ENCODE measurements around the gene CASP5.
"Not testable (repeated sequence)": the region's sequence is repeated elsewhere in the genome, so short reads cannot be mapped to it uniquely, and the experiment has no call there.

Gene CASP5

GRCh38 chr11:105023003-105023402, at the start of gene CASP5:
Gene CASP5, minus strand, starts transcription at chr11:105023168. Its CDS starts 32 bp downstream, at chr11:105023136.
- Histone ChIP-seq H3K9ac (ENCODE audit: insufficient read length, low read depth) (no peak within 1 kb of the TSS), H3K9me3 (ENCODE audit: insufficient read depth, low read length) (no peaks in the 10 kb centered on the region), H3K4me3 (ENCODE audit: insufficient read length, low read depth) (no peak within 1 kb of the TSS), H3K4me1 (ENCODE audit: insufficient read depth, insufficient read length) (no peaks in the 10 kb centered on the region), H3K27me3 (ENCODE audit: insufficient read depth, insufficient read length) (no peaks in the 10 kb centered on the region), H3K36me3 (ENCODE audit: insufficient read depth, insufficient read length, low read length) (no peaks in the 10 kb centered on the region)
- DNase-seq (ENCODE audit: low read depth, low spot score): no peak
- TF ChIP-seq SUZ12 (IDR thresholded peaks at IDR 0.05; ENCODE audit: extremely low read depth, insufficient read depth, insufficient read length): no peak
- no peak for TF ChIP-seq ZNF274 (IDR thresholded peaks at IDR 0.05; ENCODE audit: low read depth, low read length)
- no peak for TF ChIP-seq YY1 (IDR thresholded peaks at IDR 0.05; ENCODE audit: insufficient read depth, insufficient read length)

GRCh38 chr11:105072080-105072479, 49.1 kb upstream of the CASP5 start:
- not testable (repeated sequence) for DNase-seq (ENCODE audit: low read depth, low spot score); H3K4me1 ChIP-seq (ENCODE audit: insufficient read depth, insufficient read length); H3K9me3 ChIP-seq (ENCODE audit: insufficient read depth, low read length); H3K27me3 ChIP-seq (ENCODE audit: insufficient read depth, insufficient read length); H3K9ac ChIP-seq (ENCODE audit: insufficient read length, low read depth); H3K36me3 ChIP-seq (ENCODE audit: insufficient read depth, insufficient read length, low read length); H3K4me3 ChIP-seq (ENCODE audit: insufficient read length, low read depth)

GRCh38 chr11:105071089-105071732, 48.2 kb upstream of the CASP5 start:
- Histone ChIP-seq H3K9ac (ENCODE audit: insufficient read length, low read depth) (no peak overlapping the region), H3K27me3 (ENCODE audit: insufficient read depth, insufficient read length) (no peaks in the 10 kb centered on the region), H3K4me3 (ENCODE audit: insufficient read length, low read depth) (no peak overlapping the region), H3K4me1 (ENCODE audit: insufficient read depth, insufficient read length) (no peaks in the 10 kb centered on the region), H3K9me3 (ENCODE audit: insufficient read depth, low read length) (no peaks in the 10 kb centered on the region), H3K36me3 (ENCODE audit: insufficient read depth, insufficient read length, low read length) (no peaks in the 10 kb centered on the region)
- no peak for DNase-seq (ENCODE audit: low read depth, low spot score)
- TF ChIP-seq SUZ12 (IDR thresholded peaks at IDR 0.05; ENCODE audit: extremely low read depth, insufficient read depth, insufficient read length): no peak
- TF ChIP-seq YY1 (IDR thresholded peaks at IDR 0.05; ENCODE audit: insufficient read depth, insufficient read length): no peak
- no peak for TF ChIP-seq ZNF274 (IDR thresholded peaks at IDR 0.05; ENCODE audit: low read depth, low read length)

- no peak for DNase-seq (ENCODE audit: low read depth, low spot score)
- no peaks in the 10 kb centered on the region for H3K4me1 ChIP-seq (ENCODE audit: insufficient read depth, insufficient read length)
- H3K4me3 ChIP-seq (ENCODE audit: insufficient read length, low read depth): no peak overlapping the region
- no peak overlapping the region for H3K9ac ChIP-seq (ENCODE audit: insufficient read length, low read depth)
- no peaks in the 10 kb centered on the region for H3K9me3 ChIP-seq (ENCODE audit: insufficient read depth, low read length)
- TF ChIP-seq SUZ12 (IDR thresholded peaks at IDR 0.05; ENCODE audit: extremely low read depth, insufficient read depth, insufficient read length) (no peak), YY1 (IDR thresholded peaks at IDR 0.05; ENCODE audit: insufficient read depth, insufficient read length) (no peak), ZNF274 (IDR thresholded peaks at IDR 0.05; ENCODE audit: low read depth, low read length) (no peak)
- H3K27me3 ChIP-seq (ENCODE audit: insufficient read depth, insufficient read length): no peaks in the 10 kb centered on the region
- no peaks in the 10 kb centered on the region for H3K36me3 ChIP-seq (ENCODE audit: insufficient read depth, insufficient read length, low read length)
Observed at GRCh38 chr11:105070306-105070705, 47.3 kb upstream of the CASP5 start.

GRCh38 chr11:105069749-105070148, 46.8 kb upstream of the CASP5 start:
- H3K4me1 ChIP-seq (ENCODE audit: insufficient read depth, insufficient read length); DNase-seq (ENCODE audit: low read depth, low spot score); H3K27me3 ChIP-seq (ENCODE audit: insufficient read depth, insufficient read length); H3K36me3 ChIP-seq (ENCODE audit: insufficient read depth, insufficient read length, low read length); H3K9ac ChIP-seq (ENCODE audit: insufficient read length, low read depth); H3K9me3 ChIP-seq (ENCODE audit: insufficient read depth, low read length); H3K4me3 ChIP-seq (ENCODE audit: insufficient read length, low read depth): not testable (repeated sequence)

GRCh38 chr11:105063245-105063941, 40.4 kb upstream of the CASP5 start:
- H3K27me3 ChIP-seq (ENCODE audit: insufficient read depth, insufficient read length); H3K4me3 ChIP-seq (ENCODE audit: insufficient read length, low read depth): not testable (repeated sequence)

GRCh38 chr11:105057432-105057831, 34.5 kb upstream of the CASP5 start:
- no peaks in the 10 kb centered on the region for H3K9me3 ChIP-seq (ENCODE audit: insufficient read depth, low read length)
- H3K27me3 ChIP-seq (ENCODE audit: insufficient read depth, insufficient read length): no peaks in the 10 kb centered on the region
- H3K36me3 ChIP-seq (ENCODE audit: insufficient read depth, insufficient read length, low read length): no peaks in the 10 kb centered on the region
- TF ChIP-seq SUZ12 (IDR thresholded peaks at IDR 0.05; ENCODE audit: extremely low read depth, insufficient read depth, insufficient read length) (no peak), ZNF274 (IDR thresholded peaks at IDR 0.05; ENCODE audit: low read depth, low read length) (no peak), YY1 (IDR thresholded peaks at IDR 0.05; ENCODE audit: insufficient read depth, insufficient read length) (no peak)
- no peak overlapping the region for H3K4me3 ChIP-seq (ENCODE audit: insufficient read length, low read depth)
- H3K9ac ChIP-seq (ENCODE audit: insufficient read length, low read depth): no peak overlapping the region
- H3K4me1 ChIP-seq (ENCODE audit: insufficient read depth, insufficient read length): no peaks in the 10 kb centered on the region
- no peak for DNase-seq (ENCODE audit: low read depth, low spot score)

More at GRCh38 chr11:105063245-105063941, 40.4 kb upstream of the CASP5 start:
- H3K36me3 ChIP-seq (ENCODE audit: insufficient read depth, insufficient read length, low read length); H3K4me1 ChIP-seq (ENCODE audit: insufficient read depth, insufficient read length); DNase-seq (ENCODE audit: low read depth, low spot score); H3K9me3 ChIP-seq (ENCODE audit: insufficient read depth, low read length); H3K9ac ChIP-seq (ENCODE audit: insufficient read length, low read depth): not testable (repeated sequence)

- no peak overlapping the region for H3K4me3 ChIP-seq (ENCODE audit: insufficient read length, low read depth)
- H3K36me3 ChIP-seq (ENCODE audit: insufficient read depth, insufficient read length, low read length): no peaks in the 10 kb centered on the region
- DNase-seq (ENCODE audit: low read depth, low spot score): no peak
- H3K4me1 ChIP-seq (ENCODE audit: insufficient read depth, insufficient read length): no peaks in the 10 kb centered on the region
- no peaks in the 10 kb centered on the region for H3K27me3 ChIP-seq (ENCODE audit: insufficient read depth, insufficient read length)
- TF ChIP-seq SUZ12 (IDR thresholded peaks at IDR 0.05; ENCODE audit: extremely low read depth, insufficient read depth, insufficient read length) (no peak), YY1 (IDR thresholded peaks at IDR 0.05; ENCODE audit: insufficient read depth, insufficient read length) (no peak), ZNF274 (IDR thresholded peaks at IDR 0.05; ENCODE audit: low read depth, low read length) (no peak)
- no peaks in the 10 kb centered on the region for H3K9me3 ChIP-seq (ENCODE audit: insufficient read depth, low read length)
- no peak overlapping the region for H3K9ac ChIP-seq (ENCODE audit: insufficient read length, low read depth)
Observed at GRCh38 chr11:105056446-105056845, 33.5 kb upstream of the CASP5 start.

Data from NT2/D1 (cell line).